ENCODE data around the gene TFEC. TPM values are rescaled to one million over a fixed set of nuclear protein-coding genes. Genes with fewer than 3 reads are reported as not detected.
"Not testable (repeated sequence)": the region's sequence is repeated elsewhere in the genome, so short reads cannot be mapped to it uniquely, and the experiment has no call there.

The TFEC gene
- total and polyA plus RNA-seq, 4 donors, result 1.0 to 12.4 (median 6.1) TPM

- Histone ChIP-seq H3K36me3 (ENCODE audit: control insufficient read depth in 1 of 2, insufficient read depth in 2 of 2, low read length in 1 of 2) (no peaks in the 10 kb centered on the region), H3K9me3 (ENCODE audit: control insufficient read depth, low read length) (no peaks in the 10 kb centered on the region), H3K27ac (ENCODE audit: low read depth in 1 of 2, low read length in 2 of 2) (no peak overlapping the region), H3K27me3 (ENCODE audit: control insufficient read depth in 1 of 2, insufficient read depth in 2 of 2, low read length in 1 of 2) (peaks cover 0 to 2% of the 10 kb centered on the region in 2 donors), H3K4me1 (ENCODE audit: control insufficient read depth in 1 of 2, insufficient read depth in 2 of 2, low read length in 2 of 2) (no peaks in the 10 kb centered on the region), H3K4me3 (ENCODE audit: low read length in 2 of 2) (no peak overlapping the region)
- WGBS, 2 donors, result 65% methylated on average over 5 of the region's 5 CpGs
- ATAC-seq (ENCODE audit: low FRiP score) (no peak), DNase-seq (no peak)
- intact Hi-C loops (cut with DNase I), result no loop called here
These were observed 76.8 kb downstream of the TFEC start for GRCh38 chr7:115953592-115954255.

- WGBS, 2 donors, result 78 to 83% methylated on average over 4 of the region's 4 CpGs
- Histone ChIP-seq H3K9me3 (ENCODE audit: control insufficient read depth, low read length) (no peaks in the 10 kb centered on the region), H3K27me3 (ENCODE audit: control insufficient read depth in 1 of 2, insufficient read depth in 2 of 2, low read length in 1 of 2) (peaks cover 0 to 2% of the 10 kb centered on the region in 2 donors), H3K4me1 (ENCODE audit: control insufficient read depth in 1 of 2, insufficient read depth in 2 of 2, low read length in 2 of 2) (no peaks in the 10 kb centered on the region), H3K36me3 (ENCODE audit: control insufficient read depth in 1 of 2, insufficient read depth in 2 of 2, low read length in 1 of 2) (no peaks in the 10 kb centered on the region), H3K4me3 (ENCODE audit: low read length in 2 of 2) (no peak overlapping the region), H3K27ac (ENCODE audit: low read depth in 1 of 2, low read length in 2 of 2) (no peak overlapping the region)
- DNase-seq, result no peak
- no peak for ATAC-seq (ENCODE audit: low FRiP score)
- intact Hi-C loops (cut with DNase I), result no loop called here
These were observed 77.7 kb downstream of the TFEC start for GRCh38 chr7:115952832-115953231.

GRCh38 chr7:115951547-115951946 lies 79.0 kb downstream of the TFEC start:
- no peak for DNase-seq
- H3K27me3 ChIP-seq (ENCODE audit: control insufficient read depth in 1 of 2, insufficient read depth in 2 of 2, low read length in 1 of 2), result peaks cover 0 to 2% of the 10 kb centered on the region in 2 donors
- H3K27ac ChIP-seq (ENCODE audit: low read depth in 1 of 2, low read length in 2 of 2), result no peak overlapping the region
- ATAC-seq (ENCODE audit: low FRiP score), result no peak
- WGBS, 2 donors, result 87 to 89% methylated on average over 1 of the region's 1 CpG
- H3K36me3 ChIP-seq (ENCODE audit: control insufficient read depth in 1 of 2, insufficient read depth in 2 of 2, low read length in 1 of 2), result no peaks in the 10 kb centered on the region
- no peak overlapping the region for H3K4me3 ChIP-seq (ENCODE audit: low read length in 2 of 2)
- no peaks in the 10 kb centered on the region for H3K9me3 ChIP-seq (ENCODE audit: control insufficient read depth, low read length)
- intact Hi-C loops (cut with DNase I), result no loop called here
- H3K4me1 ChIP-seq (ENCODE audit: control insufficient read depth in 1 of 2, insufficient read depth in 2 of 2, low read length in 2 of 2), result no peaks in the 10 kb centered on the region

GRCh38 chr7:115941703-115942268 lies 88.8 kb downstream of the TFEC start:
- 25% methylated on average over 5 of the region's 5 CpGs for WGBS, 2 donors
- no peak for DNase-seq
- H3K4me3 ChIP-seq (ENCODE audit: low read length in 2 of 2), result no peak overlapping the region
- H3K9me3 ChIP-seq (ENCODE audit: control insufficient read depth, low read length), result no peaks in the 10 kb centered on the region
- H3K27ac ChIP-seq (ENCODE audit: low read depth in 1 of 2, low read length in 2 of 2), result no peak overlapping the region
- H3K4me1 ChIP-seq (ENCODE audit: control insufficient read depth in 1 of 2, insufficient read depth in 2 of 2, low read length in 2 of 2), result no peaks in the 10 kb centered on the region
- intact Hi-C loops (cut with DNase I), result no loop called here
- ATAC-seq (ENCODE audit: low FRiP score), result no peak
- H3K27me3 ChIP-seq (ENCODE audit: control insufficient read depth in 1 of 2, insufficient read depth in 2 of 2, low read length in 1 of 2), result no peaks in the 10 kb centered on the region
- H3K36me3 ChIP-seq (ENCODE audit: control insufficient read depth in 1 of 2, insufficient read depth in 2 of 2, low read length in 1 of 2), result no peaks in the 10 kb centered on the region

- 76 to 79% methylated on average over 3 of the region's 3 CpGs for WGBS, 2 donors
- H3K36me3 ChIP-seq (ENCODE audit: control insufficient read depth in 1 of 2, insufficient read depth in 2 of 2, low read length in 1 of 2), result no peaks in the 10 kb centered on the region
These were observed 90.0 kb downstream of the TFEC start for GRCh38 chr7:115940460-115941060.

GRCh38 chr7:115937960-115938359 lies 92.6 kb downstream of the TFEC start:
- Histone ChIP-seq H3K4me1 (ENCODE audit: control insufficient read depth in 1 of 2, insufficient read depth in 2 of 2, low read length in 2 of 2) (no peaks in the 10 kb centered on the region), H3K9me3 (ENCODE audit: control insufficient read depth, low read length) (no peaks in the 10 kb centered on the region), H3K27me3 (ENCODE audit: control insufficient read depth in 1 of 2, insufficient read depth in 2 of 2, low read length in 1 of 2) (no peaks in the 10 kb centered on the region), H3K27ac (ENCODE audit: low read depth in 1 of 2, low read length in 2 of 2) (no peak overlapping the region), H3K36me3 (ENCODE audit: control insufficient read depth in 1 of 2, insufficient read depth in 2 of 2, low read length in 1 of 2) (no peaks in the 10 kb centered on the region), H3K4me3 (ENCODE audit: low read length in 2 of 2) (no peak overlapping the region)
- WGBS, 2 donors, result 89 to 90% methylated on average over 1 of the region's 1 CpG
- no peak for ATAC-seq (ENCODE audit: low FRiP score)
- DNase-seq, result no peak
- intact Hi-C loops (cut with DNase I), result no loop called here

More at GRCh38 chr7:115940460-115941060, 90.0 kb downstream of the TFEC start:
- no peak for DNase-seq
- H3K9me3 ChIP-seq (ENCODE audit: control insufficient read depth, low read length), result no peaks in the 10 kb centered on the region
- H3K4me1 ChIP-seq (ENCODE audit: control insufficient read depth in 1 of 2, insufficient read depth in 2 of 2, low read length in 2 of 2), result no peaks in the 10 kb centered on the region
- no peak overlapping the region for H3K27ac ChIP-seq (ENCODE audit: low read depth in 1 of 2, low read length in 2 of 2)
- intact Hi-C loops (cut with DNase I), result no loop called here
- no peaks in the 10 kb centered on the region for H3K27me3 ChIP-seq (ENCODE audit: control insufficient read depth in 1 of 2, insufficient read depth in 2 of 2, low read length in 1 of 2)
- no peak overlapping the region for H3K4me3 ChIP-seq (ENCODE audit: low read length in 2 of 2)
- ATAC-seq (ENCODE audit: low FRiP score), result no peak

GRCh38 chr7:115933471-115933870 lies 97.1 kb downstream of the TFEC start:
- H3K4me3 ChIP-seq (ENCODE audit: low read length in 2 of 2), result no peak overlapping the region
- no peak overlapping the region for H3K27ac ChIP-seq (ENCODE audit: low read depth in 1 of 2, low read length in 2 of 2)
- no peaks in the 10 kb centered on the region for H3K4me1 ChIP-seq (ENCODE audit: control insufficient read depth in 1 of 2, insufficient read depth in 2 of 2, low read length in 2 of 2)
- intact Hi-C loops (cut with DNase I), result no loop called here
- no peak for DNase-seq
- no peaks in the 10 kb centered on the region for H3K27me3 ChIP-seq (ENCODE audit: control insufficient read depth in 1 of 2, insufficient read depth in 2 of 2, low read length in 1 of 2)
- 76 to 79% methylated on average over 4 of the region's 4 CpGs for WGBS, 2 donors
- H3K9me3 ChIP-seq (ENCODE audit: control insufficient read depth, low read length), result no peaks in the 10 kb centered on the region
- ATAC-seq (ENCODE audit: low FRiP score), result no peak
- H3K36me3 ChIP-seq (ENCODE audit: control insufficient read depth in 1 of 2, insufficient read depth in 2 of 2, low read length in 1 of 2), result no peaks in the 10 kb centered on the region

- ATAC-seq (ENCODE audit: low FRiP score) (no peak), DNase-seq (no peak)
- H3K27ac ChIP-seq (ENCODE audit: low read depth in 1 of 2, low read length in 2 of 2), result no peak overlapping the region
- H3K4me1 ChIP-seq (ENCODE audit: control insufficient read depth in 1 of 2, insufficient read depth in 2 of 2, low read length in 2 of 2), result no peaks in the 10 kb centered on the region
- intact Hi-C loops (cut with DNase I), result no loop called here
- no peaks in the 10 kb centered on the region for H3K27me3 ChIP-seq (ENCODE audit: control insufficient read depth in 1 of 2, insufficient read depth in 2 of 2, low read length in 1 of 2)
- 65 to 66% methylated on average over 2 of the region's 2 CpGs for WGBS, 2 donors
- H3K9me3 ChIP-seq (ENCODE audit: control insufficient read depth, low read length), result no peaks in the 10 kb centered on the region
- no peaks in the 10 kb centered on the region for H3K36me3 ChIP-seq (ENCODE audit: control insufficient read depth in 1 of 2, insufficient read depth in 2 of 2, low read length in 1 of 2)
- H3K4me3 ChIP-seq (ENCODE audit: low read length in 2 of 2), result no peak overlapping the region
These were observed 97.7 kb downstream of the TFEC start for GRCh38 chr7:115932880-115933279.

GRCh38 chr7:115930184-115930583 lies 100.4 kb downstream of the TFEC start:
- DNase-seq; ATAC-seq (ENCODE audit: low FRiP score); H3K9me3 ChIP-seq (ENCODE audit: control insufficient read depth, low read length); H3K4me3 ChIP-seq (ENCODE audit: low read length in 2 of 2); H3K27me3 ChIP-seq (ENCODE audit: control insufficient read depth in 1 of 2, insufficient read depth in 2 of 2, low read length in 1 of 2); H3K27ac ChIP-seq (ENCODE audit: low read depth in 1 of 2, low read length in 2 of 2); intact Hi-C loops (cut with DNase I); H3K36me3 ChIP-seq (ENCODE audit: control insufficient read depth in 1 of 2, insufficient read depth in 2 of 2, low read length in 1 of 2); H3K4me1 ChIP-seq (ENCODE audit: control insufficient read depth in 1 of 2, insufficient read depth in 2 of 2, low read length in 2 of 2): not testable (repeated sequence)
- WGBS, 2 donors, result 93 to 94% methylated on average over 3 to 4 of the region's 4 CpGs
